ENCODE results near the gene RAB10. TPM values are rescaled to one million over a fixed set of nuclear protein-coding genes. Genes with fewer than 3 reads are reported as not detected.

The RAB10 gene
- total and polyA plus RNA-seq, 2 donors from 2014 or later = 59.8 to 122 TPM

DNA sequence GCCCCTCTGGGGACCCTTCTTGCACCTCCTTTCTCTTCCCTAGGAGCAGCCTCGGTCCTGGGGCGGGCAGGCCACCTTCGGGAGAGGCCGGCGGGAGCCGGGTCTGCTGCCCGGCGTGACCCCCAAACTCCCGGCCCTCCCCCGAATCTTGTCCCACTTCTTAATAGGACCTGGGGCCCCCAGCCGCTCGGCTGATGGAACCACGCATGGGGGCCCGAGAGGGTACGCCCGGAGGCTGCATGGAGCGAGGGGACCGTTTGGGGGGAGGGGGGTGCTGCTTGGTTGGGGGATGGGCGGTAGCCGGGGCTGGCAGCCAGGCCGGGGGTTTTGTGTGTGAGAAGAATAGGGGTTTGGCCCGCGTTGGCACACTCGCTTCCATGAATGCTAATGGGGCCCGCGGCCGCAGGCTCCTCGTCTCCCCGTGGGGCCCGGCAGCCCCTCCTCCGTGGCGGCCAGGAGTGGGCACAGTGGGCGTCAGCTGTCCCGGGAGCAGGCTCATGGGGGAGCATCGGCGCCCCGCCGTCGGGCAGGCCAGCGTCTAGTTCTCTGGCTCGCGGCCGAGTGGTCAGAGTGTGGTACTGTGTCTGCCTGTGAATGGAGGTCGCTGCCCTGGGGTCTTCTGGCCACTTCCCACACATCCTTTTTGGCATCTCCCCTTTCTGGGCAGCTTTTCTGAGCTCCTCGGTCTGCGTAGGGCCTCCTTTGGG is 140.0 kb downstream of the RAB10 start:
- FAIRE-seq = no peak
- Histone ChIP-seq H3K9me3 (ENCODE audit: control insufficient read depth in 2 of 3, insufficient read depth in 1 of 3, low read length in 3 of 3) (no peaks in the 10 kb centered on the region), H3K4me1 (ENCODE audit: control insufficient read depth in 2 of 3, insufficient read depth in 2 of 3, low read depth in 1 of 3, low read length in 3 of 3) (no peaks in the 10 kb centered on the region), H3K27ac (ENCODE audit: low read depth in 2 of 2, low read length in 2 of 2) (no peak overlapping the region), H3K9ac (ENCODE audit: low read length in 3 of 3) (no peak overlapping the region), H3K27me3 (ENCODE audit: control insufficient read depth, insufficient read depth, low read length) (peaks cover 3% of the 10 kb centered on the region), H3K36me3 (ENCODE audit: control insufficient read depth in 2 of 3, insufficient read depth in 3 of 3, low read length in 3 of 3) (no peaks in the 10 kb centered on the region), H3K4me3 (ENCODE audit: low read length in 3 of 3) (no peak overlapping the region)
- intact Hi-C loops (cut with DNase I) = no loop called here
- TF ChIP-seq, protein P1, sequence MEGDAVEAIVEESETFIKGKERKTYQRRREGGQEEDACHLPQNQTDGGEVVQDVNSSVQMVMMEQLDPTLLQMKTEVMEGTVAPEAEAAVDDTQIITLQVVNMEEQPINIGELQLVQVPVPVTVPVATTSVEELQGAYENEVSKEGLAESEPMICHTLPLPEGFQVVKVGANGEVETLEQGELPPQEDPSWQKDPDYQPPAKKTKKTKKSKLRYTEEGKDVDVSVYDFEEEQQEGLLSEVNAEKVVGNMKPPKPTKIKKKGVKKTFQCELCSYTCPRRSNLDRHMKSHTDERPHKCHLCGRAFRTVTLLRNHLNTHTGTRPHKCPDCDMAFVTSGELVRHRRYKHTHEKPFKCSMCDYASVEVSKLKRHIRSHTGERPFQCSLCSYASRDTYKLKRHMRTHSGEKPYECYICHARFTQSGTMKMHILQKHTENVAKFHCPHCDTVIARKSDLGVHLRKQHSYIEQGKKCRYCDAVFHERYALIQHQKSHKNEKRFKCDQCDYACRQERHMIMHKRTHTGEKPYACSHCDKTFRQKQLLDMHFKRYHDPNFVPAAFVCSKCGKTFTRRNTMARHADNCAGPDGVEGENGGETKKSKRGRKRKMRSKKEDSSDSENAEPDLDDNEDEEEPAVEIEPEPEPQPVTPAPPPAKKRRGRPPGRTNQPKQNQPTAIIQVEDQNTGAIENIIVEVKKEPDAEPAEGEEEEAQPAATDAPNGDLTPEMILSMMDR (IDR thresholded peaks at IDR 0.05; ENCODE audit: borderline replicate concordance, extremely low read depth, insufficient read depth) = no peak
- peak in 1 of 5 donors; percentile 76 for DNase-seq

DNA sequence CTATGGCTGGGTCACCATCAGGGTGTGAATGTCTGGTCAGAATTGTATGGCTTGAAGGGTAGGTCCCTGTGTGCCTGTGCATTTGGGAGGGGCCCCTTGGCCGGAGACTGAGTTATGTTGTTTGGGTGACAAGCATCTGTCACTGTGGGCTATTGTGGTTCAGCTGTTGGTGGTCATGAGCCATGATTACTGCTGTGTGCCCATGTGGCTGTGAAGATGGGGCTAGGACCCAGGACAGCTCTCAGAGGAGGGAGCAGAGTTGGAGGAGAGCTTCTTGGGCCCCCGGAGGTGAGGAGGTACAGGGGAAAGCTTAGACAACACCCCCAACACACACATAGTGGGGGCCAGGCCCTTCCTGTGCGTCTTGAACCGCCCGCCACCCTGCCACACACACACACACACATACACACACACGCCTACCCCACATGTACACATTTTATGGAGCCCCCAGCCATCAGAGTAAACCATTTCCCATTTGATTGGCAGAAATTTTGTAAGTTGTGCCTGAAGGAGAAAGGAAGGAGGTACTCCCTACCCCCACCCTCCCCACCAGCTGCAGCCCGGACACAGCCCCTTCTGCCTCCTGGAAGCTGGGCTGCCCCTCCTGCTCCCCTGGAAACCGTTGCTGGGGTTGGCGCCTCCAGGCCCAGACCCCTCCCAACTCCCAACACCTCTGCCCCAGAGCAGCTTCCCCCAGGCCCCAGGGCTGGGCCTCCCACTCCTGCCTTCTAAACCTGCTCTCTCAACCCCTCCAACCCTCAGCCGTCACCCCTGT is 141.0 kb downstream of the RAB10 start:
- Histone ChIP-seq H3K4me3 (ENCODE audit: low read length in 3 of 3) (no peak overlapping the region), H3K4me1 (ENCODE audit: control insufficient read depth in 2 of 3, insufficient read depth in 2 of 3, low read depth in 1 of 3, low read length in 3 of 3) (peaks cover 0 to 4% (median 0%) of the 10 kb centered on the region in 3 donors), H3K27ac (ENCODE audit: low read depth in 2 of 2, low read length in 2 of 2) (no peak overlapping the region), H3K27me3 (ENCODE audit: control insufficient read depth, insufficient read depth, low read length) (peaks cover 3% of the 10 kb centered on the region), H3K36me3 (ENCODE audit: control insufficient read depth in 2 of 3, insufficient read depth in 3 of 3, low read length in 3 of 3) (no peaks in the 10 kb centered on the region), H3K9ac (ENCODE audit: low read length in 3 of 3) (no peak overlapping the region), H3K9me3 (ENCODE audit: control insufficient read depth in 2 of 3, insufficient read depth in 1 of 3, low read length in 3 of 3) (no peaks in the 10 kb centered on the region)
- TF ChIP-seq, protein P1 (IDR thresholded peaks at IDR 0.05; ENCODE audit: borderline replicate concordance, extremely low read depth, insufficient read depth) = no peak
- DNase-seq = no peak
- intact Hi-C loops (cut with DNase I) = no loop called here
- FAIRE-seq = no peak

DNA sequence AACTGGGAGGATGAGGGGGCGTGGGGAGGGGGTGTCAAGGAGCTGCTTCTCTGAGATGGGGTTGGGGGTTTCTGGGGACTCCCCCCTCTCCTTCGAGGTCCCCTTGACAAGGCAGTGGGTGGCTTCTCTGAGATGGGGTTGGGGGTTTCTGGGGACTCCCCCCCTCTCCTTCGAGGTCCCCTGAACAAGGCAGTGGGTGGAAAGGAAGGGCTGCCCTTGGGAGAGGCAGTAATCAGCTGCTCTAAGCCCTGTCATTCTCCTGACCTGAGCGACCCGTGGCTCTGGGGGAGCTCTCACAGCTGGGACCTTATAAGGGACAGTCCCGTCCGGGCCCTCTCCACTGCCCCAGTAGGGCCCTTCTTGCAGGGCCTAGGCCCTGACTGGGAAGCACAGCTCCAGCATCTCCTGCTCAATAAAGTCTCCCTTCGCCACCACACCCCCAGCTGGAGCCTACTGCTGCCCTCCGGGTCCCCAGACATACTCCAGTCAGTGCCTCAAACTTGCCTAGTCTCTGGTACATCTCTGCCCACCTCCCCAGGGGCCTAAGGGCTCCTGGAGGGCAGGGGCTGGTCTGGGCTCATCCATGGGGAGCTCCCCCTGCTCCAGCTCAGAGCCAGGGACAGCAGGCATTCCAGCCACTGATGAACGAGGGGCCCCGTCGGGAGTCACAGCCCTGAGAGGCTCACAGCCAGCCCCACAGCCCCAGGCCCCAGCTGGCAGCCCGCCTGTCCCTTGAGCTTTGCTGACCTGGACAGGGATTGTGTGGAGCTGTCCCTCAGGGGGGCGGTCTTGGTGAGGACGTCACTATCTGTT is 141.8 kb downstream of the RAB10 start:
- H3K36me3 ChIP-seq (ENCODE audit: control insufficient read depth in 2 of 3, insufficient read depth in 3 of 3, low read length in 3 of 3) = no peaks in the 10 kb centered on the region
- intact Hi-C loops (cut with DNase I) = no loop called here
- no peak overlapping the region for H3K9ac ChIP-seq (ENCODE audit: low read length in 3 of 3)
- no peak overlapping the region for H3K4me3 ChIP-seq (ENCODE audit: low read length in 3 of 3)
- peaks cover 3% of the 10 kb centered on the region for H3K27me3 ChIP-seq (ENCODE audit: control insufficient read depth, insufficient read depth, low read length)
- no peak overlapping the region for H3K27ac ChIP-seq (ENCODE audit: low read depth in 2 of 2, low read length in 2 of 2)
- FAIRE-seq = no peak
- H3K4me1 ChIP-seq (ENCODE audit: control insufficient read depth in 2 of 3, insufficient read depth in 2 of 3, low read depth in 1 of 3, low read length in 3 of 3) = peaks cover 0 to 4% (median 0%) of the 10 kb centered on the region in 3 donors
- H3K9me3 ChIP-seq (ENCODE audit: control insufficient read depth in 2 of 3, insufficient read depth in 1 of 3, low read length in 3 of 3) = no peaks in the 10 kb centered on the region
- TF ChIP-seq, protein P1 (IDR thresholded peaks at IDR 0.05; ENCODE audit: borderline replicate concordance, extremely low read depth, insufficient read depth) = no peak
- DNase-seq = no peak
